B cell (primary cell): ENCODE measurements around the gene AIRE. TPM values are rescaled to one million over a fixed set of nuclear protein-coding genes. Genes with fewer than 3 reads are reported as not detected.

Experiments used
- ATAC-seq: fragments of 200-7000 bp; cut with Tn5 transposase; one replicate; pipeline ENCODE4 v1.10.0; 2021; ENCODE audit warnings: low read depth, mild to moderate bottlenecking, moderate number of reproducible peaks, moderate library complexity
- CTCF ChIA-PET: fragments of 350-600 bp; sonication (Branson Sonifier 250); formaldehyde crosslinking; loops from one replicate; lab custom pipeline; 2021; ENCODE audit warnings: antibody characterized with exemption, inconsistent platforms; lab: Charles Lee
- POLR2A ChIA-PET: fragments of 350-600 bp; sonication (Branson Sonifier 250); formaldehyde crosslinking; loops from one replicate; lab custom pipeline; 2021; ENCODE audit warnings: antibody characterized with exemption; lab: Charles Lee
- DNase-seq: peaks from one replicate; pipeline ENCODE4 v3.0.0; 2013
- H2AFZ ChIP-seq: 2 replicates; pipeline ENCODE4 v1.6.1; 2012; ENCODE audit warnings: mild to moderate bottlenecking, low read depth, low read length; ENCODE audit not compliant: insufficient read depth, poor library complexity, severe bottlenecking
- H3K27ac ChIP-seq, 2 donors: 1 replicate in 1 of 2; 2 replicates in 1 of 2; pipeline ENCODE4 v1.5.1; 2012 to 2013; ENCODE audit warnings: low read length in 2 of 2, mild to moderate bottlenecking in 2 of 2, moderate library complexity in 1 of 2
- H3K27me3 ChIP-seq, 4 experiments: fragments of 200-600 bp in 1 of 4; sonication (generic) in 1 of 4; replicated peaks in 1 of 4; 1 replicate in 2 of 4; 2 replicates in 2 of 4; pipeline versions ENCODE4 v1.6.1 to v1.7.0; 2013 to 2016; ENCODE audit warnings: low read length in 3 of 4, mild to moderate bottlenecking in 2 of 4, mixed read lengths in 1 of 4, moderate library complexity in 1 of 4; ENCODE audit not compliant: insufficient read depth in 4 of 4, control insufficient read depth in 3 of 4; ENCODE audit errors: control extremely low read depth in 1 of 4
- H3K36me3 ChIP-seq, 2 experiments: replicated peaks in 1 of 2; 1 replicate in 1 of 2; 2 replicates in 1 of 2; pipeline versions ENCODE4 v1.6.1 to v1.7.1; 2013; ENCODE audit warnings: low read length in 1 of 2; ENCODE audit not compliant: insufficient read depth in 2 of 2, control insufficient read depth in 1 of 2; ENCODE audit errors: control extremely low read depth in 1 of 2, extremely low read depth in 1 of 2
- H3K4me1 ChIP-seq, 2 donors: fragments of 200-600 bp in 1 of 2; sonication (generic) in 1 of 2; 1 replicate in 1 of 2; 2 replicates in 1 of 2; pipeline versions ENCODE4 v1.5.1 to v1.6.1; 2013 to 2017; ENCODE audit warnings: low read length in 2 of 2; ENCODE audit not compliant: control insufficient read depth in 2 of 2, insufficient read depth in 2 of 2
- H3K4me2 ChIP-seq: replicated peaks from 2 replicates; pipeline ENCODE3; 2012; ENCODE audit warnings: mild to moderate bottlenecking, low read depth, low read length; ENCODE audit not compliant: poor library complexity, severe bottlenecking
- H3K4me3 ChIP-seq, 5 experiments: fragments of 200-600 bp in 1 of 5; sonication (generic) in 1 of 5; 1 replicate in 3 of 5; 2 replicates in 2 of 5; pipeline versions ENCODE4 v1.5.1 to v1.7.0; 2011 to 2016; ENCODE audit warnings: low read length in 4 of 5, mild to moderate bottlenecking in 4 of 5, low read depth in 2 of 5, control low read depth in 1 of 5, moderate library complexity in 1 of 5; ENCODE audit not compliant: insufficient read depth in 1 of 5; ENCODE audit errors: control extremely low read depth in 1 of 5, extremely low read depth in 1 of 5
- H3K79me2 ChIP-seq: fragments of 200-600 bp; sonication (generic); one replicate; pipeline ENCODE4 v1.6.0; 2016; ENCODE audit warnings: low read length; ENCODE audit not compliant: control insufficient read depth, insufficient read depth
- H3K9ac ChIP-seq: fragments of 200-600 bp; sonication (generic); 2 replicates; pipeline ENCODE4 v1.6.1; 2017; ENCODE audit warnings: mild to moderate bottlenecking, low read length, moderate library complexity
- H3K9me3 ChIP-seq, 3 donors: one replicate each; pipeline versions ENCODE4 v1.6.1 to v1.7.1; 2013; ENCODE audit warnings: low read length in 2 of 3; ENCODE audit not compliant: control insufficient read depth in 2 of 3, insufficient read depth in 1 of 3; ENCODE audit errors: control extremely low read depth in 1 of 3
- H4K20me1 ChIP-seq: 2 replicates; pipeline ENCODE4 v1.6.0; 2012; ENCODE audit warnings: mild to moderate bottlenecking, low read length; ENCODE audit not compliant: insufficient read depth, control insufficient read depth, poor library complexity, severe bottlenecking
- H3K27ac Mint-ChIP-seq: one replicate; pipeline ENCODE4 v1.8.0; 2021; ENCODE audit warnings: mixed read lengths
- H3K27me3 Mint-ChIP-seq: one replicate; pipeline ENCODE4 v1.8.0; 2021; ENCODE audit warnings: mixed read lengths
- H3K4me1 Mint-ChIP-seq: one replicate; pipeline ENCODE4 v1.8.0; 2021; ENCODE audit warnings: mixed read lengths
- H3K4me3 Mint-ChIP-seq: one replicate; pipeline ENCODE4 v1.8.0; 2021; ENCODE audit warnings: mixed read lengths
- H3K9me3 Mint-ChIP-seq: one replicate; pipeline ENCODE4 v1.8.0; 2022; ENCODE audit warnings: mixed read lengths; ENCODE audit not compliant: insufficient read depth
- CTCF ChIP-seq: fragments of 200-600 bp; IDR thresholded peaks from one replicate; pipeline ENCODE4 v1.8.0; 2022; ENCODE audit warnings: antibody characterized with exemption, mild to moderate bottlenecking
- EZH2 ChIP-seq: IDR thresholded peaks from 2 replicates; pipeline ENCODE4 v1.6.1; 2012; ENCODE audit warnings: borderline replicate concordance, low read depth, mild to moderate bottlenecking, moderate library complexity, low read length; ENCODE audit not compliant: insufficient read depth, poor library complexity, severe bottlenecking
- WGBS: methylation state at CpG from one replicate; pipeline ENCODE4 v1.1.5; 2013; ENCODE audit warnings: missing lambda C conversion rate; ENCODE audit not compliant: insufficient coverage; 5-methylcytosine and 5-hydroxymethylcytosine counted together
- intact Hi-C: fragments of 100-400 bp; cut with micrococcal nuclease; formaldehyde crosslinking; loops from one replicate; pipeline ENCODE4 v1.10.0; 2022
- polyA plus RNA-seq: library from polyadenylated mRNA; depleted of rRNA; stranded (reverse); fragments of >200 nt; gene quantifications from 2 replicates; pipeline ENCODE4 v1.2.3, GENCODE V29; 2012
- total RNA-seq, 2 donors: library from RNA; stranded (reverse); fragments of 120-200 nt in 1 of 2; gene quantifications; 1 replicate in 1 of 2; 2 replicates in 1 of 2; pipeline versions ENCODE4 v1.2.3 to v1.2.4, GENCODE V29; 2013 to 2022

AIRE gene
- total and polyA plus RNA-seq, 2 donors (not counting 1 experiment from before 2014, with no cell fraction given), result 0.37 TPM; not detected in 1

GRCh38 chr21:44291078-44291935, 5.6 kb downstream of the AIRE start:
- intact Hi-C loops, result no loop called here
- ChIA-PET CTCF (interaction anchor here (1.1 kb wide), 1 partner anchor 21 kb away, joined by 3 read pairs; no protein-coding TSS in a partner anchor), POLR2A (no interaction called here)
- Mint-ChIP-seq H3K4me3 (no peak overlapping the region), H3K9me3 (no peaks in the 10 kb centered on the region), H3K27me3 (no peaks in the 10 kb centered on the region), H3K4me1 (peaks cover 27% of the 10 kb centered on the region), H3K27ac (peak overlapping the region; percentile 65)
- Histone ChIP-seq H3K4me1 (peaks cover 23 to 30% of the 10 kb centered on the region in 2 donors), H3K79me2 (no peaks in the 10 kb centered on the region), H3K27ac (no peak overlapping the region), H3K4me3 (no peak overlapping the region), H4K20me1 (no peaks in the 10 kb centered on the region), H3K9me3 (peaks cover 0 to 3% (median 0%) of the 10 kb centered on the region in 3 donors), H3K9ac (no peak overlapping the region), H3K4me2 (no peak overlapping the region), H3K27me3 (no peaks in the 10 kb centered on the region), H3K36me3 (no peaks in the 10 kb centered on the region), H2AFZ (no peak overlapping the region)
- ATAC-seq (no peak), DNase-seq (no peak)
- no peak for TF ChIP-seq EZH2
- no peak for TF ChIP-seq CTCF
- WGBS, result 67% methylated on average over 26 of the region's 33 CpGs
